H9 (cell line): ENCODE data around the gene STK32C. TPM values are rescaled to one million over a fixed set of nuclear protein-coding genes. Genes with fewer than 3 reads are reported as not detected.

ENCODE experiments used
- DNase-seq: peaks from one replicate; pipeline ENCODE4 v3.0.0-alpha.2; 2017
- H2AFZ ChIP-seq: one replicate; pipeline ENCODE4 v1.6.1; 2013; ENCODE audit warnings: mild to moderate bottlenecking, low read length, control low read depth, moderate library complexity
- H2AK5ac ChIP-seq: 2 replicates; pipeline ENCODE4 v1.6.1; 2013; ENCODE audit warnings: low read length, control low read depth, mixed read lengths; ENCODE audit not compliant: insufficient read length
- H2BK120ac ChIP-seq: one replicate; pipeline ENCODE4 v1.6.1; 2013; ENCODE audit warnings: low read depth, mild to moderate bottlenecking, low read length, control low read depth, inconsistent platforms; ENCODE audit not compliant: poor library complexity, severe bottlenecking
- H2BK12ac ChIP-seq: 2 replicates; pipeline ENCODE4 v1.6.1; 2013; ENCODE audit warnings: low read length, control low read depth, mixed read lengths, low read depth; ENCODE audit not compliant: insufficient read length
- H2BK15ac ChIP-seq: 2 replicates; pipeline ENCODE4 v1.6.1; 2013; ENCODE audit warnings: low read depth, low read length, control low read depth
- H2BK20ac ChIP-seq: one replicate; pipeline ENCODE4 v1.6.1; 2013; ENCODE audit warnings: low read depth, mild to moderate bottlenecking, low read length, control low read depth, inconsistent platforms; ENCODE audit not compliant: poor library complexity, severe bottlenecking
- H2BK5ac ChIP-seq: 2 replicates; pipeline ENCODE4 v1.6.1; 2013; ENCODE audit warnings: low read length, control low read depth, mixed read lengths; ENCODE audit not compliant: insufficient read length
- H3K14ac ChIP-seq: 2 replicates; pipeline ENCODE4 v1.6.1; 2013; ENCODE audit warnings: low read length, control low read depth; ENCODE audit not compliant: insufficient read depth
- H3K18ac ChIP-seq: 2 replicates; pipeline ENCODE4 v1.6.1; 2013; ENCODE audit warnings: low read depth, mild to moderate bottlenecking, mixed read lengths, low read length, control low read depth; ENCODE audit not compliant: insufficient read length
- H3K23ac ChIP-seq: 2 replicates; pipeline ENCODE4 v1.6.1; 2013; ENCODE audit warnings: low read length, control low read depth, mixed read lengths, low read depth; ENCODE audit not compliant: insufficient read length
- H3K23me2 ChIP-seq: 2 replicates; pipeline ENCODE4 v1.6.1; 2013; ENCODE audit warnings: low read depth, mild to moderate bottlenecking, mixed read lengths, low read length, control low read depth; ENCODE audit not compliant: insufficient read length, poor library complexity, severe bottlenecking
- H3K27ac ChIP-seq: 2 replicates; pipeline ENCODE4 v1.5.1; 2013; ENCODE audit warnings: low read length, control low read depth, mixed read lengths, low read depth; ENCODE audit not compliant: insufficient read length
- H3K27me3 ChIP-seq: 2 replicates; pipeline ENCODE4 v1.6.1; 2013; ENCODE audit warnings: low read length, control low read depth, inconsistent platforms; ENCODE audit not compliant: insufficient read depth
- H3K4ac ChIP-seq: 2 replicates; pipeline ENCODE4 v1.6.1; 2013; ENCODE audit warnings: low read depth, mild to moderate bottlenecking, control low read depth, inconsistent platforms, low read length, moderate library complexity
- H3K4me1 ChIP-seq: 2 replicates; pipeline ENCODE4 v1.6.1; 2013; ENCODE audit warnings: low read length, control low read depth, inconsistent platforms; ENCODE audit not compliant: insufficient read depth
- H3K4me2 ChIP-seq: 2 replicates; pipeline ENCODE4 v1.6.1; 2013; ENCODE audit warnings: low read length, control low read depth, mixed read lengths; ENCODE audit not compliant: insufficient read length, insufficient read depth
- H3K56ac ChIP-seq: 2 replicates; pipeline ENCODE4 v1.6.1; 2013; ENCODE audit warnings: low read depth, mild to moderate bottlenecking, mixed read lengths, low read length, control low read depth; ENCODE audit not compliant: insufficient read length
- H3K79me1 ChIP-seq: 2 replicates; pipeline ENCODE4 v1.6.1; 2013; ENCODE audit warnings: low read depth, mild to moderate bottlenecking, moderate library complexity, low read length, control low read depth, inconsistent platforms; ENCODE audit not compliant: insufficient read depth, poor library complexity, severe bottlenecking
- H3K79me2 ChIP-seq: 2 replicates; pipeline ENCODE4 v1.6.1; 2013; ENCODE audit warnings: low read length, control low read depth, inconsistent platforms; ENCODE audit not compliant: insufficient read depth
- H3K9ac ChIP-seq: 2 replicates; pipeline ENCODE4 v1.6.1; 2013; ENCODE audit warnings: low read length, control low read depth, mixed read lengths; ENCODE audit not compliant: insufficient read length; ENCODE audit errors: extremely low read depth
- H3K9me3 ChIP-seq: one replicate; pipeline ENCODE4 v1.6.1; 2013; ENCODE audit warnings: low read depth, low read length, inconsistent platforms; ENCODE audit not compliant: control insufficient read depth
- H3T11ph ChIP-seq: one replicate; pipeline ENCODE4 v1.6.1; 2013; ENCODE audit warnings: mild to moderate bottlenecking, low read length, control low read depth, inconsistent platforms
- H4K20me1 ChIP-seq: one replicate; pipeline ENCODE4 v1.6.1; 2013; ENCODE audit not compliant: control insufficient read depth, insufficient read length, insufficient read depth
- H4K5ac ChIP-seq: 2 replicates; pipeline ENCODE4 v1.6.1; 2013; ENCODE audit warnings: low read depth, mild to moderate bottlenecking, mixed read lengths, low read length, control low read depth; ENCODE audit not compliant: insufficient read length
- H4K8ac ChIP-seq: replicated peaks from 2 replicates; pipeline ENCODE4 v1.6.1; 2013; ENCODE audit warnings: low read length, control low read depth, mixed read lengths, low read depth; ENCODE audit not compliant: insufficient read length
- H4K91ac ChIP-seq: 2 replicates; pipeline ENCODE4 v1.6.1; 2013; ENCODE audit warnings: low read depth, mild to moderate bottlenecking, moderate library complexity, mixed read lengths, low read length, control low read depth; ENCODE audit not compliant: insufficient read length
- H3K27ac Mint-ChIP-seq, 3 experiments: 2 replicates in 2 of 3; 3 replicates in 1 of 3; pipeline ENCODE4 v1.8.0; 2020 to 2021; ENCODE audit warnings: mixed read lengths in 3 of 3, mild to moderate bottlenecking in 1 of 3, moderate library complexity in 1 of 3
- H3K27me3 Mint-ChIP-seq: 2 replicates; pipeline ENCODE4 v1.8.0; 2021; ENCODE audit warnings: low read depth, mild to moderate bottlenecking, moderate library complexity, mixed read lengths
- H3K36me3 Mint-ChIP-seq, 3 experiments: 2 replicates in 2 of 3; 3 replicates in 1 of 3; pipeline ENCODE4 v1.8.0; 2020 to 2021; ENCODE audit warnings: low read depth in 3 of 3, mixed read lengths in 3 of 3; ENCODE audit not compliant: insufficient read depth in 1 of 3
- H3K4me1 Mint-ChIP-seq, 2 experiments: 2 replicates each; pipeline ENCODE4 v1.8.0; 2020; ENCODE audit warnings: mixed read lengths in 2 of 2
- H3K4me3 Mint-ChIP-seq, 2 experiments: 2 replicates in 1 of 2; 3 replicates in 1 of 2; pipeline ENCODE4 v1.8.0; 2020 to 2021; ENCODE audit warnings: mild to moderate bottlenecking in 2 of 2, mixed read lengths in 2 of 2, moderate library complexity in 1 of 2
- H3K9me3 Mint-ChIP-seq, 2 experiments: 2 replicates in 1 of 2; 3 replicates in 1 of 2; pipeline ENCODE4 v1.8.0; 2020; ENCODE audit warnings: mild to moderate bottlenecking in 2 of 2, mixed read lengths in 2 of 2, moderate library complexity in 1 of 2
- CTCF ChIP-seq: fragments of 200-600 bp; sonication (generic); conservative IDR thresholded peaks from 3 replicates; pipeline ENCODE4 v1.8.0; 2021; ENCODE audit warnings: antibody characterized with exemption, mild to moderate bottlenecking
- WGBS: extraction: QIAGEN DNeasy Blood & Tissue Kit; methylation state at CpG from one replicate; pipeline ENCODE4 v1.1.7; 2013; ENCODE audit warnings: missing lambda C conversion rate, low lambda C conversion rate, mixed read lengths; ENCODE audit not compliant: insufficient read length; ENCODE audit errors: extremely low coverage; 5-methylcytosine and 5-hydroxymethylcytosine counted together
- total RNA-seq: library from RNA; stranded (reverse); gene quantifications from 2 replicates; pipeline ENCODE4 v1.2.1, GENCODE V29; 2021

STK32C gene
- total RNA-seq, 1 experiment from 2014 or later: 11.3 TPM

GRCh38 chr10:132320654-132321469, 13.1 kb upstream of the STK32C start:
- no peak overlapping the region for H3K9ac ChIP-seq
- no CpG with 5 or more reads among the region's 13 CpGs for WGBS
- no peak for DNase-seq
- H3K4me1 ChIP-seq: no peaks in the 10 kb centered on the region
- no peak overlapping the region for H3T11ph ChIP-seq
- no peak overlapping the region for H2BK120ac ChIP-seq
- Mint-ChIP-seq H3K9me3 (peaks cover 0 to 2% of the 10 kb centered on the region in 2 experiments; a peak in 1 of 5 replicates), H3K27ac (no peak overlapping the region), H3K4me1 (peaks cover 0 to 3% of the 10 kb centered on the region in 2 experiments; a peak in 2 of 4 replicates), H3K27me3 (peaks cover 5% of the 10 kb centered on the region; the same call in 1 of the 2 replicates), H3K4me3 (no peak overlapping the region), H3K36me3 (peaks cover 7 to 22% (median 10%) of the 10 kb centered on the region in 3 experiments)
- no peak overlapping the region for H3K14ac ChIP-seq
- no peak overlapping the region for H2BK12ac ChIP-seq
- no peak overlapping the region for H3K56ac ChIP-seq
- H2AK5ac ChIP-seq: no peak overlapping the region
- no peaks in the 10 kb centered on the region for H3K27me3 ChIP-seq
- H3K79me2 ChIP-seq: no peaks in the 10 kb centered on the region
- H4K20me1 ChIP-seq: no peaks in the 10 kb centered on the region
- H4K5ac ChIP-seq: no peak overlapping the region
- H3K23me2 ChIP-seq: no peaks in the 10 kb centered on the region
- no peaks in the 10 kb centered on the region for H3K9me3 ChIP-seq
- no peak overlapping the region for H2BK20ac ChIP-seq
- no peak overlapping the region for H3K23ac ChIP-seq
- no peak overlapping the region for H3K18ac ChIP-seq
- no peak overlapping the region for H2BK5ac ChIP-seq
- no peak overlapping the region for H3K4ac ChIP-seq
- no peak overlapping the region for H3K27ac ChIP-seq
- no peak overlapping the region for H4K91ac ChIP-seq
- H2BK15ac ChIP-seq: no peak overlapping the region
- no peaks in the 10 kb centered on the region for H3K79me1 ChIP-seq
- H3K4me2 ChIP-seq: no peak overlapping the region
- H4K8ac ChIP-seq: no peak overlapping the region
- TF ChIP-seq CTCF: no peak
- H2AFZ ChIP-seq: no peak overlapping the region
